Measurements from ENCODE around the gene TMPRSS12.
"Not testable (repeated sequence)": the region's sequence is repeated elsewhere in the genome, so short reads cannot be mapped to it uniquely, and the experiment has no call there.

TMPRSS12 gene, protein sequence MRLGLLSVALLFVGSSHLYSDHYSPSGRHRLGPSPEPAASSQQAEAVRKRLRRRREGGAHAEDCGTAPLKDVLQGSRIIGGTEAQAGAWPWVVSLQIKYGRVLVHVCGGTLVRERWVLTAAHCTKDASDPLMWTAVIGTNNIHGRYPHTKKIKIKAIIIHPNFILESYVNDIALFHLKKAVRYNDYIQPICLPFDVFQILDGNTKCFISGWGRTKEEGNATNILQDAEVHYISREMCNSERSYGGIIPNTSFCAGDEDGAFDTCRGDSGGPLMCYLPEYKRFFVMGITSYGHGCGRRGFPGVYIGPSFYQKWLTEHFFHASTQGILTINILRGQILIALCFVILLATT

GRCh38 chr12:50842637-50843493, at the start of gene TMPRSS12:
Gene TMPRSS12 (plus strand): TSS chr12:50842926. CDS start chr12:50842965, 39 bp downstream.
- DNase-seq = no peak

- DNase-seq = no peak
Measured at GRCh38 chr12:50799908-50800307, 42.8 kb upstream of the TMPRSS12 start.

GRCh38 chr12:50803230-50803875, 39.4 kb upstream of the TMPRSS12 start:
- DNase-seq = no peak

DNA sequence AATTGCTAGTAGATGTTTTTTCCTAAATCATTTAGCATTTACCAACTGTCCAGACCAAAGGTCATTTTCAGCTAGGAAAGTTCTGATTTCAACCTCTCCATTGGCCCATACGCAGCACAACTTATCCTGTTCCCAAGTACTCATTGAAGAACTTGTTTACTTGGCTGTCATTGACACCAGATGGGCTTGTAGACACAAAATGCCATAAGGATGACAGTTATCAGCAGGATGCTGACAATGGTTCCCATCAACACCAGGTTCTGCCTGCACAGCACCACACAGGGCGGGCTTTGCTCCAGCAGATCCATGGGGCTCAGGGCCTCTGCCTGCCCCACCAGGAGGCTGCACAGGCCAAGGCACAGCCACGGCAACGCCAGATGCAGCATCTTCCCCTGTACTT, 36.5 kb upstream of the TMPRSS12 start:
- no peak for DNase-seq

DNA sequence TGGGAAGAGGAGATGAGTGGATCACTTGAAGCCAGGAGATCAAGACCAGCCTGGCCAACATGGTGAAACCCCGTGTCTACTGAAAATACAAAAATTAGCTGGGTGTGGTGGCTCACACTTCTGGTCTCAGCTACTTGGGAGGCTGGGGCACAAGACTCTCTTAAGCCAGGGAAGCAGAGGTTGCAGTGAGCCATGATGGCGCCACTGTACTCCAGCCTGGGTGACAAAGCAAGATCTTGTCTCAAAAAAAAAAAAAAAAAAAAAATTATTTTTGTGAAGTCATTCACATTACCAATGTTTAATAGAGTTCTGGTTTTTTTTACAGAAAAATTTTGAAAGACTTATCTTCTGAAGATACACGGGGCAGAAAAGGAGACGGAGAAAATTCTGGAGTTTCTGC, 33.6 kb upstream of the TMPRSS12 start:
- not testable (repeated sequence) for DNase-seq

DNA sequence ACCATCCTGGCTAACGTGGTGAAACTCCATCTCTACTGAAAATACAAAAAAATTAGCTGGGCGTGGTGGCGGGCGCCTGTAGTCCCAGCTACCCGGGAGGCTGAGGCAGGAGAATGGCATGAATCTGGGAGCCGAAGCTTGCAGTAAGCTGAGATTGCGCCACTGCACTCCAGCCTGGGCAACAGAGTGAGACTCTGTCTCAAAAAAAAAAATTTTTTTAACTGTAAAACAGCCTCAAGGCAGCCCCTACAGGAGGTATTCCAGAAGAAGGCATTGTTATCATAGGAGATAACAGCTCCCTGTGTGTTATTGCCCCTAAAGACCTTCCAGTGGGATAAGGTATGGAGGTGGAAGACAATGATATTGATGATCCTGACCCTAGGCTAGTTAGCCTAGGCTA, 27.8 kb upstream of the TMPRSS12 start:
- DNase-seq = not testable (repeated sequence)

DNA sequence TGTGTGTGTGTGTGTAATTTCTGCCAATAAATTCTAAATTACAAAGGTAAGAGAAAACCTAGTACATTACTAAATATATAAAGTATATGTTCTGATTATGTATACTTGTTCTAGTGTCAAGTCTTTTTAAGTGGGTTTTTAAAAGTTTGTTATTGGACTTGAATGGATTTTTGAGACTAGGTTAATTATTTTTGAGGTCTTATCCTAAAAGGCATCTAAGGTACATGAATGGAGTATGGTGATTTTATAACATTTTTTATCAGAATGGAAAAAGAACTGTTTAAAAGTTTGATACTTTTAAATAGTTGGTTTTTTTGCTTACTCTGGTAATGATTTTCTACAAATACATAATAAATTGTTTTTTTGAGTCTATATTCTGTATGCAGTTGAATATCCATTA, 22.5 kb upstream of the TMPRSS12 start:
- no peak for DNase-seq

GRCh38 chr12:50822082-50822481, 20.6 kb upstream of the TMPRSS12 start:
- no peak for DNase-seq

GRCh38 chr12:50823724-50824123, 19.0 kb upstream of the TMPRSS12 start:
- not testable (repeated sequence) for DNase-seq

DNA sequence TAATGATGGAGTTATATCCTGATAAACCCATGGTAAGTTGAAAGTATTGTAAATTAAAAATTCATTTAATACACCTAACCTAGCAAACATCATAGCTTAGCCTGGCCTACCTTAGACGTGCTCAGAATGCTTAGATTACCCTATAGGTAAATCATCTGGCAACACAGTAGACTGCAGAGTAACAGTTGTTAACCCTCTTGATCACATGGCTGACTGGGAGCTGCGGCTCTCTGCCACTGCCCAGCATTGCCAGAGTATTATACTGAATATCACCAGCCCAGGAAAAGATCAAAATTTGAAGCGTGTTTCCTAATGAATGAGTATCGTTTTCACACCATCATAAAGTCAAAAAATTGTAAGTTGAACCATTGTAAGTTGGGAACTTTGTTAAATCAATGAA, 17.8 kb upstream of the TMPRSS12 start:
- no peak for DNase-seq

GRCh38 chr12:50825372-50825838, 17.3 kb upstream of the TMPRSS12 start:
- DNase-seq = peak; percentile 79

DNA sequence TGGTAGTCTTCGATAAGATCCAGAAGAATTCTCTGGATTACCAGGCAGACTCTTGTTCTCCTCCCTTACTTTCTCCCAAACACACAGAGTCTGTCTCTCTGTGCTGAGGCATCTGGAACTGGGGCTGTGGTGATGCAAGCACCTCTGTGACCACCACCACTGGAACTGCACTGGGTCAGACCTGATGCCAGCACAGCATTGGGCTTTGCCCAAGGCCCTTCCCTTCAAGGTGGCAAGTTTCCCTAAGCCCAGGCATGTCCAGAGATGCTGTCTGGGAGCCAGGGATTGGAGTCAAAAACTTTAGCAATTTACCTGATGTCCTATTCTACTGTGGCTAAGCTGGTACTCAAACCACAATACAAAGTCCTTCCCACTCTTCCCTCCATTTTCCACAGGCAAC, 14.6 kb upstream of the TMPRSS12 start:
- DNase-seq = no peak

DNA sequence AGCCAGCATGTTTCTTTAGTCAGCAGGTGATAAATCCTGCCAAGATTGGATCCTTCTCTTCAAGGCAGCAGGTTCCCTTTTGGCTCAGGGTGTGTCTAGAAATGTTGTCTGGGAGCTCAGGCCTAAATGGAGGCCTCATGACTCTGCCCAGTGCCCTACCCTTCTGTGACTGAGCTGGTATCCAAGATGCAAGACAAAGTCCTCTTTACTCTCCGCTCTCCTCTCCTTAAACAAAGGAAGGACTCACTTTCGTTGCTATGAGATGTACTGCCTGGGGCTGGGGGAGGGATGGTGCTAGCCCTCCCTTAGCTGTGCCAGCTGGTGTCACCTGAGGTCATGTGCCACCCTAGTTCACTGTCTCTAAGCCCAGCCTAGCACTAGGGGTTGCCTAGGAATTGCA, 13.8 kb upstream of the TMPRSS12 start:
- no peak for DNase-seq

GRCh38 chr12:50833801-50834200, 8.9 kb upstream of the TMPRSS12 start:
- not testable (repeated sequence) for DNase-seq

- DNase-seq = no peak
Measured at GRCh38 chr12:50839042-50839441, 3.7 kb upstream of the TMPRSS12 start.

GRCh38 chr12:50840809-50841487, 1.8 kb upstream of the TMPRSS12 start:
- no peak for DNase-seq

- no peak for DNase-seq
Measured at GRCh38 chr12:50841716-50842531, 802 bp upstream of the TMPRSS12 start.

GRCh38 chr12:50845021-50845647, 2.4 kb downstream of the TMPRSS12 start:
- DNase-seq = no peak

- DNase-seq = no peak
Measured at GRCh38 chr12:50848963-50849362, 6.2 kb downstream of the TMPRSS12 start.

DNA sequence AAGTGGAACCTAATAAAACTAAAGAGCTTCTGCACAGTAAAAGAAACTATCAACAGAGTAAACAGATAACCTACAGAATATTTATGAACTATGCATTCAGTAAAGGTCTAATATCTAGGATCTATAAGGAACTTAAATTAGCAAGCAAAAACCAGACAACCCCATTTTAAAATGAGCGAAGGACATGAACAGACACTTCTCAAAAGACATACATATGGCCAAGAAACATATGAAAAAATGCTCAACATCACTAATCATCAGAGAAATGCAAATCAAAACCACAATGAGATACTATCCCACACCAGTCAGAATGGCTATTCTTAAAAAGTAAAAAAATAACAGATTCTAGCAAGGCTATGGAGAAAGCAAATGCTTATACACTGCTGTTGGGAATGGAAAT, 12.5 kb downstream of the TMPRSS12 start:
- DNase-seq = not testable (repeated sequence)

GRCh38 chr12:50855679-50856078, 13.0 kb downstream of the TMPRSS12 start:
- not testable (repeated sequence) for DNase-seq
